ENCODE results near the gene ENHO.

The ENHO gene

DNA sequence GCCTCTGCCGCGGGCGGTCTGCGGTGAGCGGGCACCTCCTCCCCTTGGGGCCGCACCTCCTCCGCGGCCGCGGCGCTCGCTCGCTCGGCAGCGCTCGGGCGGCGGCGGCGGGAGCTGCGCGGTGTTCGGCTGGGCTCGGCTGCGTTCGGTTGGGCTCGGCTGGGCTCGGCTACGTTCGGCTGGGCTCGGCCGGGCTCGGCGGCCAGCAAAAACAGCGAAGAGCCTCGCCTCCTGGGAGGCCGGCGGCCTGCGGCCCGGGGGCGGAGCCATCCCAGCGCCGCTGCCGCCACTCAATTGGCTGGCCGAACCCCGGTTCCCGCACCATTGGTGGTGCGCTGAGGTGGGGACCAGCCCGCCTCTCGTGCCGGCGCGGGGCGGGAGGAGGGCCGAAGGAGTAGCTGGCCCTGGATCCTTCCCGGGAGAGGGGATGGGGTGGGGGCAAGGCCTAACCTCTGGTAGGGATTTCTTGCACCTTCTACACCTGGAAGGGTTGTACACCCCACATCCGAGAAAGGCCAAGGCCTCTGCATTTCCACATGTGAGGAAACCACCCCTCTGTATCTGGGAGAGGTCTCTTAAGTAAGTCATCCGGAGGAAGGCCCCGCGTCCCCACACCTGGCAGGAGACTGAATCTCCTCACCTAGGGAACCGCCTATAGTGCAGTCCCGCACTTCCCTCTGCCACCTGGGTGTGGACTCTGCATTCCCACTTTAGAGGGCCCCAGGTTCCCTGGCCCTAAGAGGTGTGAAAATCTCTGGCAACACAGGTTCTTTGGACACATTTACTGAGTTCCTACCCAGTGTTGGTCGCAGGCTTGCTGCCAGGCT is at the start of gene ENHO:
Gene ENHO, minus strand, starts transcription at position 20 of the 827 bp plus-strand sequence. CDS start 1,295 bp downstream, outside the sequence.
- DNase-seq (ENCODE audit: low spot score): peak; percentile 96

DNA sequence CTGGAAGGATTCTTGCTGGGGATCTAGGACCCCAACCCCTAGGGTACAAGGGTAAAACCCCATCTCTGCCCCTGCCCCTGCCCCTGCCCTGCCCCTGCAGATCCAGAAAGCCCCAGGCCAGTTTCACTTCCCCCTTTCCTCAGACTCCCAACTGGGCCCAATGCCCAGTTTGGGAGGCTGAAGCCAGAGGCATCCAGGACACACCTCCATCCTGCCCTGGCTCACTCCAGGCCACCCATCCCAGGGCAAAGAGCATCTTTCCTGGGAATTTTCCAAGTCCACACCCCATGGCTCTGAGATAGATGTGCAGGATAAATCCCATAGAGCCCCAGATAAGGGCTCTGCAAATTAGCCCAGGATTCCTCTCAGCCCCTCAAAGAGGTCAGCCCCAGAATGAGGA is 49.3 kb upstream of the ENHO start:
- no peak for DNase-seq (ENCODE audit: low spot score)

DNA sequence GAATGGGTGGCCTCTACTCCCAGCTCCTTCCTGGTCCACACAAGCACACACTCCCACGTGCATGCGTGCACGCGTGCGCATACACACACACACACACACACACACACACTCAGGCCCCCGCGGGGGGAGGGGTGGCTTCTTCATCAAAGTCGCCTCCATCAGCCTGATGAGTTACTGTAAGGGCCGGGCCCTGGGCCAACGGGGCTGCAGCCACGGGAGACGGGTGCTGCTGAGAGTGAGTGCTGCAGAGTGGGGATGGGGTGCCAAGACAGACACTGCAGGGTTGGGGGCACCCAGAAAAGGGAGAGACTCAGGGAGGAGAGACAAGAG is 48.7 kb upstream of the ENHO start:
- DNase-seq (ENCODE audit: low spot score): no peak

DNA sequence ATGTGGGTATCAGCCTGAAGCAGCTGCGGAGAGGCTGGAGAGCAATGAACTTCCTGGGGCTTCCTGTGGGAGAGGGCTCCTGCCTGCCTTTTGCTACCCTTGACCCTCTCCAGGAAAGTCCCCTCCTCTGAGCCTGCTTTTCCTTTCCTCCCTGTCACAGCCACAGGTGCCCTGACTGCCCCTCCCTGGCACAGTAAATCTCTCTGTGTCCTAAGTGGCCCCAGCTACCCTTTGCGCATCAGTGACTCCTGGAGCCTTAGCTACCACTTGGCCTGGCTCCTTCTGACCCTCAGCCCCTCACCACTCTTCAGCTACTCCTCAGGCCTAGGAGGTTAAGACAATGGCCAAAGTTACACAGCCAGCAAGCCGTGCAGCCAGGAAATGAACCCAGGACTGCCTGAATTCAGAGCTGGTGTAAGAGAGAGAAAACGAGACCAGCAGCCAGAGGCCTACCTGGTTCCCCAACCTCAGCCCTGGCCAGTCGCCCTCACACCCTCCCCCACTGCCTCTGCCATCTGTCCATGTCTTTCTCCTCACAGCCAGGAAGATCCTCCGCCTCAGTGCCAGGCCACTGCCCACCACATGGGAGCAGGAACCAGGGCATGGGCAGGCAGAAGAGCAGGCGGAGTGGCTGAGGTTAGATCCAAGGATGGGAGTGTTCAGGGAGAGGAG is 48.2 kb upstream of the ENHO start:
- DNase-seq (ENCODE audit: low spot score): no peak

DNA sequence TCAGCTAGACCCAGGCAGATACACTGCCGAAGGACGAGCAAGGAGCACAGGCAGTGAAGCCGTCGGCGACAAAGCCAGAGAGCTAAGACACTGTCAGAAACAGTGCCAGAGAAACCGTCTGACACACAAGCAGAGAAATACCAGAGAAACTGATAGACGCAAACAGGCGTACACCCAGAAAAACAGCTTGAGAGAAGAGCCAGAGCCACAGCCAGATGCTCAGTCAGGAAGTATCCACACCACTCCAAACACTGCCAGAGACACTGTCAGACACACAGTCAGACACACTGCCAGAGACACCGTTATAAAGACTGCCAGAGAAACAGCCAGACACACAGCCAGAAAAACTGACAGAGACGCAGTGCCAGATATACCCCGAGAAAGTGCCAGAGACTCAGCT is 47.6 kb upstream of the ENHO start:
- DNase-seq (ENCODE audit: low spot score): no peak

DNA sequence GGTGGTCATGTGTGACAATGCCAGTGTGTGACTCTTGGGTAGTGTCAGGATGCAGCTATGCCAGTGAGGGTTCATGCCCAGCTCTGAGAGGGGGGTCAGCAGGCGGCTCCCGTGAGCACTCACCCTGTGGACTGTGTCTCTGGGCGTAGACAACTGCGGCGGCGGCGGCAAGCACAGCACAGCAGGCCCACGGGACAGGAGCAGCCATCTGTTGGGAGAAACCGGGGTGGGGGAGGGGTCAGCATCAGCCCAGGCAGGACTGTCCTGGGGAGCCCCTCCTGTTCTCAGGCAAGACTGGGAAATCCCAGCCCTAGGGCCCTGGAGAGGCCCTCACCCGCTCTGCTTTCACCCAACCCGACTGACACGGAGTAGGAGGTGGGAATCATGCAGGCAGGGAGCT is 46.0 kb upstream of the ENHO start:
- no peak for DNase-seq (ENCODE audit: low spot score)

DNA sequence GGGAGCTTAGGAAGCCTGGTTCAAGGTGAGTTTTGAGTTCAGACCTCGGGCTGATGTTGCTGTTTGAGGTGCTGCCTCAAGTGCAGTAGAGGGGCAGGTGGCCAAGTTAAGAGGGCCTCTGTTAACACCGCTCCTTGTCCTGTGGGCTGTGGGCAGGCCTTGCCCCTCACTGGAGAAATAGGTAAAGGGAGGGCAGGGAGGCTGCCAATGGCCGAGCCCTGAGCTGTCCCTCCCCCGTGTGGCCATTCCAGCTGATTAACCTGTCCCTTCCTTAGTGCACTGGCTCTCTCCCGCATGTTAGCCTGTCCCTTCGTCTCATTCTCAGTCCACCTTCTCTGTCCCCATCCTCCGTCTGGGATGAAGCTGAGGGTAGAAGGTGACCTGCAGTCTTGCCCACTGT is 45.3 kb upstream of the ENHO start:
- no peak for DNase-seq (ENCODE audit: low spot score)

DNA sequence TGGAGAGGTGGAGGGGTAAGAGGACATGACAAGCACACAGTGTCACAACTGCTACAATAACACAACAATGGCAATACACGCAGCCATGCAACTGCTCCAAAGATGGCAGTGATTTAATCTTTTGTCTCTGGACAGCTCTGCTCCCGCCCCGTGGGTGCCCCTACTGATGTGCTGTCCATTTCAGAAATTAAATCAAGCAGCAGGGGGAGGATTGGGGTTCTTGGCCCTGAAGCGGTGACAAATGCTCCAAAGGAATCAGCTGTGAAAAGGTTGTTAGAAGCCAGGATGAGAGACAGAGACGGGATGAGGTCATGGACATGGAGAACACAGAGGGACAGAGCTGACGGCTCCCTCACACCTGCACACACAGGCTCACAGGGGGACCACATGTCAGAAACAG is 44.2 kb upstream of the ENHO start:
- no peak for DNase-seq (ENCODE audit: low spot score)

DNA sequence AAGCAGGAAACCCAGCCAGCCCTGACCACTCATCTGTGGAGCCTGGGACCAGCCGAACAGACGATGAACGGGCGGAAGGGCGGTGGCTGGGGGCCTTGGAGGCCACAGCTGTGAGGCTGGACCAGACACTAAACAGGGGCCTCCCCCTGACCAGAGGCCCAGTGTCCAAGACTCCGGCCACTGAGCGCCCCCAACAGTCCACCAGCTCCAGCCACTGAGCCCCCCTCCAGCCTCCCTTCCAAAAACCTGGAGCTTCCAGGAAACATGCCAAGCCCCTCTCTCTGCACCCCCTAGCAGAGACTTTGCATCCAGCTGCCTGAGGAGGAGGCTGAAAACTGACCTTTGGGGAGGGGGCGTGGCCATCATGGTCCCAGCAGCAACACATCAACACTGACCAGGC is 43.5 kb upstream of the ENHO start:
- no peak for DNase-seq (ENCODE audit: low spot score)

DNA sequence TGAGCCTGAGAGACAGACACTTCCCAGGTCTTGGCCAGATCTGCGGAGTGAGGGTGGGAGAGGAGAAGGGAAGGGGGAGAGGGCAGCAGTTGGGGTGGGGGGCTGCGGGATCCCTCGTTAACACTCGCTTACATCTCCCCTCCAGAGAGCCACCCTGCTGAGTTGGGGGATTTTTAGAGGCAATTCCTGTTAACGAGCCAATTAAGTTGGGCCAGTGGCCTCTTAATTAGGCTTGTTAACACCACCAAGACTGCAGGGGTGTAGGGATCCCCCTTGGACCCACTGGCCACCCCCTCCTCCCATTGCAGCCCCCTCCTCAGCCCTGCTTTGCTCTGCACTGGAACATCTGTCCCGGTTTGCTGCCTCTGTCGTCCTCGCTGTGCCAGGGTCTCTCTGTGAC is 43.1 kb upstream of the ENHO start:
- DNase-seq (ENCODE audit: low spot score): no peak

DNA sequence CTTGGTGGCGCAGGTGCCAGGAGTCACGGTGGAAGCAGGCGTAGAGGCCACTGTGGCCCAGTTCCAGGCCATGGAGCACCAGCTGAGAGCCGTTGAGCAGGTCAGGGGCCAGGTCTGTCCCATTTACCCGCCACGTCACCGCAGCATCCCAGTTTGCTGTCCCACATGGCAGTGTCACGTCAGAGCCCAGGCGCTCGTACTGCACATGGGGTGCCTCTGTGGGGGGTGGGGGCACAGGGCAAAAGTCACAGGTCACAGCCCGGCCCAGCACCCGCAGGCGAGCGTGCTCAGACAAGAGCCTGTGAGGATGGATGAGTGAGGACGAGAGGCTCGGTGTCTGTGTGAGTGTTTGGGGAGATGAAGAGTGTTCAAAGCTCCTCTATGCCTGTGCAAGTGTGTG is 41.8 kb upstream of the ENHO start:
- DNase-seq (ENCODE audit: low spot score): no peak

DNA sequence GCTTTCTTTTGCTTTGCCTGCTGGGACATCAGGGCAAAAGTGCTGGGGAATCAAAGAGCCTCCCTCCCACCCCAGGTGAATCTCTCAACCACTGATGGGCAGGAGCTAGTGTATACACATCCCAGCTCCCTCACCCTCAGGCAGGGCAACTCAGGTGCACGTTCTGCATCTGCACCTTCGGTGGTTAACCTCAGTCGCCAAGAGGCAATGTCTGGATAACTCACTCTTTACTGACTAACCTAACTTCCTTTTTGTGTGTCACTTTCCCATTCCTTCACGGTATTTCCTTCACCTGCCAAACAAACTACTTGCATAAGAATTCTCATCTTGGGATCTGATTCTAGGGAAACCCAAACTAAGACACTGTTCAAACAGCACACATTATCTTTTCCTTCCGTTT is 40.5 kb upstream of the ENHO start:
- no peak for DNase-seq (ENCODE audit: low spot score)

DNA sequence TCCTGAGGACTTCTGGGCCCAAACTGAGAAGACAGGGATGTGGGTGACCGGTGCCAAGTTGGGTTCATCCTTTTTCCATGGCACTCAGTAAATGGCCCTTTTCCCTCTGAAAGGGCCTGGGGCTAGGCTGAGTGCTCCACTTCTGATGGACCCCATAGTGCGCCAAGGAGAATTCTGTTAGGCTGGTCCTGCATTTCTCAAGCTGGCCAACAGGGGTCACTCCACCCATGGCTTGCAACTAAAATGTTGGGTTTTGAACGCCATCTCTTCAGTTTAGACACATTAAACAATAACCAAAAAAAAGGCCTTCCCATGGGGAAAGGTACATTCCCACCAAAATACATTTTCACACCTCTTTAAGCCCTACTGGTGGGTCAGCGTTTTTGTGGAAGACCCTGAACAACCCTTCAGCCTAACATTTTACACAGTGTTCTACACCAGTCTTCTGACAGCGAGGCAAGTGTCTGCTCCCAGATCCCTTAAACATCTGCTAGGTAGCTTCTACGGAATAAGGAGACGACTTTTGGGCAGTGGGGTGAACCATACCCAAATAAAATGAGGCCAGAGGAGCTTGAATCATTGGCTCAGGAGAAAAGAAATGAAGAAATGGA is 39.5 kb upstream of the ENHO start:
- DNase-seq (ENCODE audit: low spot score): peak; percentile 59

DNA sequence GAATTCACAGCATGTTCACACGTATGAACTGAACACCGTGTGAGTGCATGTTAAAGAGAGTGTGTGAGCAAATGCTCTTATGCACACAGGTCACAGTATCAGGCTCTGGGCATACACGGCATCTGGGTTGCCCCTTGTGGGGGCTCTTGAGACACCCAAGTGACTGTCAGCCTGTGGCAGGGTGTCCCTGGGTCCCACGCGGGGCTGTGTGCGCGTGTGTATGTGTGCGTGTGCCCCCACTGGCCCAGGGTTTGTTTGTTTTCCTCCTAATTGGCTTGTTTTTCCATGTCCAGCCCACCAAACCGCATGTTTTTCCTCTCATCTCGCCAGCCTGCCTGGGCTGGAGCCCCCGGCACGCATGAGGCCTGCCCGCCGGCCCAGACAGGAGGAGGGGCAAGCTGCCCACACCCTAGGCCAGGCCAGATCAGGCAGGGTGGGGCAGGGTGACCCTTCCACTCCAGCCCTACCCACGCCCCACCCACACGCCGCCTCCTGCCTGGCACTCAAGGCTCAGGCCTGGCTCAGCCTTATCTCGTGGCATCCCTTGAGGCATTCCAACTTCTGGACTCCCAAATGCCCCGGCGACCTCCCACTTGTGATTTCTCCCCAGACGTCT is 37.9 kb upstream of the ENHO start:
- no peak for DNase-seq (ENCODE audit: low spot score)

DNA sequence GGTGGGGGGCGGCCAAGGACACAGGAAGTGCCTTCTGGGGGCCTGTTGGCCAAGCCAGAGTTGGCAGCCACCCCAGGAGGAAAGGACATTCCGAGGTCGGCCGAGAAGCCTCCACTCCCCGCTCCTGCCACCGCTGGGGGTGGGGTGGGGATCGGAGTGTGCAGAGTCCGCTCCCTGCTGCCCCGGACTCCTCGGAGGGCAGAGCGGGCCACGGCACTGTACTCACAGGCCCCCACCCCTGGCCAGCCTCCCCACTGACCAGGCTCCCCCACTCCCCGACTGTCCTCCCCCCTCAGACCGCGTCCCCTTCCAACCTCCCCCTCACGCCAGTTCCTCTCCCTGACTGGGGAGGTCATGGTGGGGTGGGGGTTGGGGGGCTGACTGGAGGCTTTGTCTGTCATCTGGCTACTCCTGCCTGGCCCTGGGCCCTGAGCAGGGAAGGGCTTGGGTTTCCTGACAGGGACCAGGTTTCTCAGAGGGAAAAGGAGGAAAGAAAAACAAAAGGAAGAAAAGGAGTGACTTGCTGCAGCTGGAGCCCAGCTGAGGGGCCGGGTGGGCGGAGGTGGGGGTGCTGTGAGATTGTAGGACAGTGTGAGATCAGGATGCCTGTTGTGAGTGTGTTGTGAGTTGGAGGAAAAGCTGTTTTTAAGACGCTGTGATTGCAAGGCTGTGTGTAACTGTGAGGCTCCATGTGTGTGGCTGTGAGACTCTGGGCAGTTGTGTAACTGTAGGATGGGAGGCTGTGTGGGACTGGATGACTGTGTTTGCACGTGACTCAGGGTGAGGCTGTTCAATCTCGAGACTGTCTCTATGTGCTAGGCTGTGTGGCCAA is 37.0 kb upstream of the ENHO start:
- no peak for DNase-seq (ENCODE audit: low spot score)

DNA sequence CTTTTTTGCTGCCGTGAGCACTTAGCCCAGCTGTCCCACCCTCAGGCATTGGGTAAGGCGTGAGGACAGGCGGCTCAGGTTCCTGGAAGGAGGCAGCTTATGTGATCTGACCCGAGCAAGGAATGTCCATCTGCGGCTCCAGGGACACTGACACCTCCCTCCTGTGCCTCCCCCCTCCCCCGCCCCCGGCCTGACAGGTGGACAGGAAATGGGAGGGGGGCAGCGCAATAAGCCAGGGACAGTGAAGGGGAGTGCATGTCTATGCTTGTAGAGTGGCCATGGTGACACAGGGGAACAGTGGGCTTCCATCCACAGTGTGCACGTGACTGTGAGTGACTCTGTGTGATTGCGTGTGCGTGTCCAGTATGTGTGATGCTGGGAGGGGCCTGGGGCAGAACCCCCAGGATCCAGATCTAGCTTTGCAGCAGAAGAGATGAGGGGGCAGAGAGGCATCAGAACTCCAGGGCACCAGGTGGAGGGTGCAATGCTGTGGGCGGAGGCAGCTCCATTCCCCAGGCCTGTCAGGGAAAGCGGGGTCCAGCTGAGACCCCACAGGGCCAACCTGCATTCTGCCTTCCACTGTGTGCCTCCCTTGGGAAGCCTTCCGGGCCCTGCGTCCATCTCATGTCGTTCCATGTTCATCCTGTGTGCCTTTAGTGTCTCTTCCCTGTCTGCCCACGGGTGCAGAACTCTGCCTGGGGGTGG is 36.3 kb upstream of the ENHO start:
- DNase-seq (ENCODE audit: low spot score): no peak

DNA sequence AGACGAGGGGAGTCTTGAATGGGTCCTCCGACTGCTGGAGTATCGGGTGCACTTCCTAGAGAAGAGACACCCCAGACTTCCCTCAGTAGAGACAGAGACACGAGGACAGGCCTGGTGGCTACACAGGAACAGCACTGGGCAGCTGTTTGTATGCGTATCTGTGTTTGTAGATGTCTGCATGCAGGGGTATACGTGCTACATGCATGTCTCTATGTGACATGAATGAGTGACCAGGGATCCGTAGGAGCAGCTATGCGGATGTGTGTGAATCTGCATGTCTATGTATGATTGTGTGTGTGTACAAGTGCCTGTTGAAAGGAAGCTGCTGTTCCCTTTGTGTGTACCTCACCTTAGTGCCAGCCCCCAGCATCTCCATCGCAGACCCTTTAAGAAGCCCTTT is 35.6 kb upstream of the ENHO start:
- DNase-seq (ENCODE audit: low spot score): no peak

DNA sequence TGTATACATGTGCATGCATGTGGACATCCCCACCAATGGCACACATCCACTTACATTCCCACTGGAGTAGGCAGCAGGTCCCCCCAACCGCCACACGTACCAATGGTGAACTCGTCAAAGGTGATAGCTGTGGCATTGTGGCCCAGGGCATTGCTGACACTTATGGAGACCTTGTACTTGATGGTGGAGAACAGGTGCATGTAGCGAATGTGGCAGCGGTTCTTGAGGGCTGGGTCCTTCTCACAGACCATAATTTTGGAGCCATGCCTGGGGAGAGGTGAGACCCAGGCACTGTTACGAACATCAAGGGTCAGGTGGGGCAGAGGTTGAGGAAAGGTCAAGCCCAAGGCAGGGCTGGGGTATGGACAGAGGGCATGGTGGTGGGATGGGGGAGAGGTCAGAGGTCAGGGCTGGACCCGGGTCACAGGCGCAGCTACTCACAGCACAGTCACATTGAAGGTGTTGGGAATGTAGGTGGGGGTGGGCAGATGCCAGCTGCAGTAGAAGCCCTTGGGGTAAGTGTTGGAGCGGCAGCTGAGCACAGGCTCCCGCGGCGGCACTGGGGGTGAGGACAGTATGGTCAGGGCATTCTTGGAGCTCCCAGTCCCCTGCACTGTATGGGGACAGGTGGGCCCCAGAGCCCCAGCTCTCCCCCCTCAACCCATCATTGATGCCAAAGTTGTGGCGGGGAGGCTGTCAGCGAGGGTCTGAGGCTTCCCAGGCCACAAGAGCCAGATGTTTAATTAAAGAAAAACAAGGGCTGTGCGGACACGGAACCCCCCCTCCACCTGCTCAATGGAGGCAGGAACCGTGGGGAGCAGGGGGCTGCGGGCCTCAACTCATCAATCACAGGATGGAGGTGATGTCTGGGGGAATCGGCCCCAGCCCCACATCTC is 34.9 kb upstream of the ENHO start:
- DNase-seq (ENCODE audit: low spot score): no peak

DNA sequence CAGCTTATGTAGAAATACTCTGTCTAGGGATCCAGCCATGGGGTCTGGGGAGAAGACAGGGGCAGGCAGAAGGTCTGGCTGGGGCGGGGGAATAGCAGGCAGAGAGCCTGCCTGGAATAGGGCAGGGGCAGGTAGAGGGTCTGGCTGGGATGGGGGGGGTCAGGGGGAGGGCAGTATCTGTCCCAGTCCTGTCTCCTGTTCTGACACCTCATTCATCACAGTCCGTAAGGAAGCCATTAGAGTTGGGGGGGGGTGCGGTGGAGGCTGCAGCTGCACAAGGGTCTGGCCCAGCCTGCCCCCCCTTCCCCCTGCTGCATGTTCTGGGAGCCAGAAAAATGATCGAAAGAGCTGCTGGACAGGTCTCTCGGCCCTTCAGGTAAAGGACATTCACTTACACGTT is 34.2 kb upstream of the ENHO start:
- no peak for DNase-seq (ENCODE audit: low spot score)

DNA sequence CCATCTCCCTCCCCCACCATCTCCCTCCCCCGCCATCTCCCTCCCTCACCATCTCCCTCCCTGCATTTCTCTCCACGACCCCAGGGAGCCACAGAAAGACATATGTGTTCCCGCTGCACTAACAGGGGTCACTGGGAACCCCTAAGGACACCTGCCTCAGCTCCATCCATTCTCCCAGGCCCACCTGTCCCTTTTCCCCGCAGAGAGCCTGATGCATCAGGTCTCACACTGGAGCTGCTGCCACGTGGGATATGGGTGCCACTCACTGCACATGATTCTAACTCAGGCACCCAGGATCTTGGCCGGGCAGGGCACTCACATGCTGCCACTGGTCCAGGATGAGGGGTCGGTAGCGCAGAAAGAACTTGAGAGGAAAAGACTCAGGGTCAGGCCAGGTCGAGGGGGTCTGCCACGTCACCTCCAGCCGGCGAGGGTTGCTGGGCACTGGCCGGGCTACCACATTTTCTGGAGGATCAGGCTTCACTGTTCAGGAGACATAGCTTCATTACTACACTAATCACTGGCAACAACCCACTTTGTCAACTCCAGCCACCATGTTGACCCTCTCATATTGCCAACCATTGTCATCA is 33.2 kb upstream of the ENHO start:
- no peak for DNase-seq (ENCODE audit: low spot score)

All from D341Med (cell line).